HK-2 (cell line): Measurements from ENCODE around the gene ABCA9.
"Not testable (repeated sequence)": the region's sequence is repeated elsewhere in the genome, so short reads cannot be mapped to it uniquely, and the experiment has no call there.

Experiments
- DNase-seq: peaks from one replicate; pipeline ENCODE4 v3.0.0-alpha.2; 2018; ENCODE audit not compliant: unreplicated experiment

Gene ABCA9

DNA sequence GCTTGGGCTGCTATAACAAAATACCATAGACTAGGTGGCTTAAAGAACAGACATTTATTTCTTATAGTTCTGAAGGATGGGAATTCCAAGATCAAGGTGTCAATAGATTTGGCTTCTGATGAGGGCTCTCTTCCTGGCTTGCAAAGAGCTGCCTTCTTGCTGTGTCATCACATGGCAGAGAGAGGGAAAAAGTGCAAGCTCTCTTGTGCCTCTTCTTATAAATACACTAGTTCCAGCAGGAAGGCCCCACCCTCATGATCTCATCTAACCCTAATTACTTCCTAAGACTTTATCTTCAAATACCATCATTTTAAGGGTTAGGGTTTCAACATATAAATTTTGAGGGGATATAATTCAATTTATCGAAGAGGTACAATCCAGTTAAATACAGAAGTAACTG, 30.6 kb downstream of the ABCA9 start:
- no peak for DNase-seq

DNA sequence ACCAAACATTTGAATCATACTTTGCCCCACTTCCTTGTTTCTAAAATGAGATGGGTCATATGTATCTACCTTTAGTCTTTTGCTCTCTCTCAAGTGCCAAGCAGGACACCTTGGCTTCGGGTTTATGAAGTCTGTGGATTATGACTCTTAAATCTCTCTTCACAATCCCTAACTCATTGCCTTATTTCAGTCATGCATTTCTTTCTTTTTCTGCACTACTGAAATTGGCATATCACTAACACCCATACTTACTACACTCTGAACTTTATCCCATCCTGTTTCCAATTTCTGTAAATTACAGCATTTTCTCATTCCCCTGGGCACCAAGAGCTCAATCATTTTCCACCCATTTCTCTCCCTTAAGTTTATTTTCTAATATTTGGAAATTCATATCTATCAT, 42.0 kb downstream of the ABCA9 start:
- no peak for DNase-seq

DNA sequence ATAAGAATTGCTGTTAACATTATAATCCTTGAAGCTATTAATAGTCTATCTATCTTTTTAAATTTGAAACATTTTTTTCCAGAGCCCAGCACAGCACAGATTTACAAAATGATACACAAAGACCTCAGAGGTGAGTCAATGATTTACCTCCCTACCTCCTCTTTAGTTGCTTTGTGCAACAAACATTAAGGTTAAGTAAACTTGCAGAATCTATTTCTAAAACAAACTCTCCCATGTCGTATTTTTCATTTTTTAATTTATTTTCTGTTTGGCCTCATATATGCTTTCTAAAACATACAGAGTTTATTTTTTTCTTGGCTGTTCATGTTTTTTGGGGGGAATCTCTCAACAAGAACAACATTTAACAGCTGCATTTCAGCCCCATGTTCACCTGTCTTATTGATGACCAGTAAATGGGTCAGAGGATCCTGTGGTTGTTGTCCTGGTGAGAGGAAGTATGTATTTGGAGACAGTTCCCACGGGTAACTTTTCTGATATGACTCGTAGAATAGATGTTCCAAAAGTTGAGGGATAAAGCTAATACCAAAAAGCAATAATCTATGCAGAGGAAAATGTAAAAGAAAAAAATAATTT, 42.6 kb downstream of the ABCA9 start:
- DNase-seq: no peak

DNA sequence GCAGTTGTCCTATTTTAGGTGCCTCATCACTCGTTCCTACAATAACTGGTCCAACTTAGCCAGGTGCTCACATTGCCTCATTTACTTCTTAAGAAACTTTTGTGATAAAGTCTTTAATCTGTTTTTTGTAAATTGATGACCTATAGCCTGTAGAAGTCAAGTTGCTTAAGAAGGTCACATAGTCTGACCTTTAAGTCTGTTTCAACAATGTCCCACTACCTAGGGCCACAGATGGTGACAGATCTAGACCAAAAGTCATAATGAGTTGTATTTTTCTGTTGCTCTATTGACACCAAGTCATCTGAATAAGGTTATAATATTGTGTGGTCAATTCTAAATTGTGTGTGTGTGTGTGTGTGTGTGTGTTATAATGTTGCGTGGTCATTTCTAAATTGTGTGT, 45.1 kb downstream of the ABCA9 start:
- no peak for DNase-seq

DNA sequence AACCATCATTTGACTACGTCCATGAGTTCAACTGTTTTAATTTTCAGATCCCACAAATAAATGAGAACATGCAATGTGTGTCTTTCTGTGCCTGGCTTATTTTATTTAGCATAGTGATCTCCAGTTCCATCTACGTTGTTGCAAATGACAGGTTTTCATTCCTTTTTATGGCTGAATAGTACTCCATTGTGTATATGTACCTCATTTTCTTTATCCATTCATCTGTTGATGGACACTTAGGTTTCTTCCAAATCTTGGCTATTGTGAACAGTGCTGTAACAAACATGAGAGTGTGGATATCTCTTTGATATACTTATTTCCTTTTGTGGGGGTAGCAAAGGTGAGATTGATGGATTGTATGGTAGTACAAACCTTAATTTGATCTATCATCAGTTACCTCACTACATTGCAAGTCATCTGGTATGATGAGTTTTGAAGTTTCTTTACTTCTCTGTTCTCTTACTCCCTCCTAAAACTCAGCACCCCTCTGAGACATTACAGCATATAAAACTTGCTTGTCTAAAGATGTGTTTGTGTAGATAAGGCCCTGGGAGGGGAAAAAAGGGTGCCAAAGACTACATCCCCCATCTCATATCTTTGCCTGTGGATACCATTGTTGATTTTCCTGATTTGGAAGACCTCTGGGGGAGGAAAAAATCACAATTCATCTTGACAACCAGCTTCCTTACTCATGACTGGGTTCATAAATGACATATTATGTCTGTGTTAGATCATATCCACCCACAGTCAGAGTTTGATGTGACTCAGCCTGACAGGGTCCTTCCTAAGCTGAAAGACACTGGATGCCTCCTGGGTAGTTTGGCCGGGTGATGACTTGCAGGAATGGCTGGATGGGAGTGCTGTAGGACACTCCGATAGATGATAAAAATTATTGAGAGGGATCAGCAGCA, 47.6 kb downstream of the ABCA9 start:
- no peak for DNase-seq

DNA sequence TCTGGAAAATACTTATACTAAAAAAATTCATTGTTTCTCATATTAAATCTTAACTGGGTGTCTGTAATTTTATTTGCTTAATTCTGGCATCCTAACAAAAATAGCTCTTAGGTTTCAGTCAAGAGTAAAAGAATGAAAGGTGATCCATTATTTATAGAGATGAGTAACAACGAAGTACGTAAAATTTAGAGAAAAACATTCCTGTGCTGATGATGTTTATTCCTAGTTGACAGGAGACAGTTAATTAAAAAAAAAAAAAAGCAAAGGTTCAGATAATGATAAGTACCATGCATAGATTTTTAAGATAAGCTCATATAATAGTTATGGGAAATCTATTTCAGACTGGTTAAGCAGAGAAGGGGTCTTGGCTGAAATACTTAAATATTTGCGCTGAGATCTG, 50.8 kb downstream of the ABCA9 start:
- no peak for DNase-seq

DNA sequence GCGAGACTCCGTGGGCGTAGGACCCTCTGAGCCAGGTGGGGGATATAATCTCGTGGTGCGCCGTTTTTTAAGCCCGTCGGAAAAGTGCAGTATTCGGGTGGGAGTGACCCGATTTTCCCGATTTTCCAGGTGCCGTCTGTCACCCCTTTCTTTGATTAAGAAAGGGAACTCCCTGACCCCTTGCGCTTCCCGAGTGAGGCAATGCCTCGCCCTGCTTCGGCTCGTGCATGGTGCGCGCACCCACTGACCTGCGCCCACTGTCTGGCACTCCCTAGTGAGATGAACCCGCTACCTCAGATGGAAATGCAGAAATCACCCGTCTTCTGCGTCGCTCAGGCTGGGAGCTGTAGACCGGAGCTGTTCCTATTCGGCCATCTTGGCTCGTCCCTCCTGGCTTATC, 56.0 kb downstream of the ABCA9 start:
- DNase-seq: not testable (repeated sequence)

DNA sequence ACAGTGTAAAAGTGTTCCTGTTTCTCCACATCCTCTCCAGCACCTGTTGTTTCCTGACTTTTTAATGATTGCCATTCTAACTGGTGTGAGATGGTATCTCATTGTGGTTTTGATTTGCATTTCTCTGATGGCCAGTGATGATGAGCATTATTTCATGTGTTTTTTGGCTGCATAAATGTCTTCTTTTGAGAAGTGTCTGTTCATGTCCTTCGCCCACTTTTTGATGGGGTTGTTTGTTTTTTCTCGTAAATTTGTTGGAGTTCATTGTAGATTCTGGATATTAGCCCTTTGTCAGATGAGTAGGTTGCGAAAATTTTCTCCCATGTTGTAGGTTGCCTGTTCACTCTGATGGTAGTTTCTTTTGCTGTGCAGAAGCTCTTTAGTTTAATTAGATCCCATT, 61.0 kb downstream of the ABCA9 start:
- not testable (repeated sequence) for DNase-seq

DNA sequence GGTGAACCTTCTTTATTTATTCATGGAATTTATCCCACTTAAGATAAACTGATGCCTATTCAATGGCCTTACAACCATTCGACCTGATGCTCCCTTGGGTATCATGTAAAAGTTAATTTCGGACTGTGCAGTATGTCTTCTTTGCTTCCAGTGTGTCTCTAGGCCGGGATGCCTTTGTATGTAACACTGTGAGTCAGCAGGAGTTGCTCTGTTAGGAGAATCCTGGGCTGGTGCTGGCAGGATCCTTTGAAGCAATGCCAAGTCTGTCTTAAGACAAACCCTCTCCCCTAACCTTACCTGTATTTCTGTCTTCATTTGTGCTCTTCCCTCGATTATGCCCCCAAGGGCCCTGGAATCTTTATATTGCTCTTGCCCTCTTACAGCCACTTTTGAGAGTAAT, 67.6 kb downstream of the ABCA9 start:
- no peak for DNase-seq

DNA sequence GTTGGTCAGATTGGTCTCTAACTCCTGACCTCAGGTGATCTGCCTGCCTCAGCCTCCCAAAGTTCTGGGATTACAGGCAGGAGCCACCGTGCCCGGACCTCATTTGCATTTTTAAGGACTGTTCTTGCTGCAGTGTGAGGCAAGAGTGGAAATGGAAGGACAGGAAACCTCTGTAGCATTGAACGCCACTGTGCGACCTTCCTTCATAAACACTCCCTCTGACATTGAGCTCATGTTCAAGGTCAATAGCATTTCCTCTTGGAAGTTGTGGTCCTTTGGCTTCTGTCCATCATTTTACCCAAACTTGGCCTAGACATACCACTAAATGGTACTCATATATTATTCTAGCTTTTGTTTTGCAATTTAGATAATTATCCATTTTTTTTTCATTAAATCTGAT, 72.8 kb downstream of the ABCA9 start:
- DNase-seq: no peak

DNA sequence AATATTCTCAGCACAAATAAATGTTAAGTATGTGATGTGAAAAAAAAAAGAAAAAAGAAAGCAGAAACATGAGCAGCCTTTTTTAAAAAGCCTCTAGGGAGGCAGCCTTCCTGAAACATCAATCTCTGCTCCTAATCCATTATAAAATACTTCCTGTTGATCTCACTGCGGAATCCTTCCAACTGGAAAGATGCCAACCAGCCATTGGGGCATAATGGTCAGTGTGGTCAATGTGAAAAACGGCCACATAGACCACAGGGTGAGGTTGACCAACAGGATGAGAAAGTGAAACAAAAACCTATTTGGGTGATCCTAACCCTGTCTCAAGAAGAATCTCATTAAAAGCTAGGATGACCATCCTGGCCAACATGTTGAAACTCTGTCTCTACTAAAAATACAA, 79.4 kb downstream of the ABCA9 start:
- peak; percentile 28 for DNase-seq

DNA sequence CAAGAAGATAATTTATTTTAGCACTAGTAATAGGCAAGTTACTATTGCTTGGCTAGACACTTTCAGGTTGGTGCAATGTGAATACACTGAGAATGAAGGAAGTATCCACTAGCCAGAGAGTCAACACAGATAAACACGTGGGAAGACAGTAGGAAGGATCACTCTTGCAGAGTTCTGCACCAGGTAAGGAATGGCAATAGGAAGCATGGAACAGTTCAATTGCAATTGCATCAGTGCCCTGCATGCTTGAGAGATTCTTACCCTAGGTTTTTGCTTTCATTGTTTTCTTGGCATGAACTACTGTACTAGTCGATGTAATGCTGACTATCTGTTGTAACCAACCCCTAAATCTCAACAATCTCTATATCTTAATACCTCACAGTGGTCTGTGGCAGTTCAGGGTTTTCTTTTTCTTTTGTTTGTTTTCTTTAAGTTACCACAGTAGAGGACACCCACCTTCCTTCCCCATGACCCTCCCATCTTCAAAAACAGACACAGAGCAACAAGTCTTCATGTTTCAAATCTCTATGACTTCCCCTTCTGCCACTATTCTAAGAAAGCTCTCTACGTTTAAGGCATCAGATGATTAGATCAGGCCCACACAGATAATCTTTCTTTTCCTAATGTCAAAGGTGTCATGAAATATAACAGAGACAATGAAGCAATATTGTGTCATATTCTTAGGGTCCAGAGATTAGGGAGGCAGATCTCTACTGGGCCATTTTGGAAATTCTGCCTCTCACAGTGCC, 87.5 kb downstream of the ABCA9 start:
- no peak for DNase-seq

DNA sequence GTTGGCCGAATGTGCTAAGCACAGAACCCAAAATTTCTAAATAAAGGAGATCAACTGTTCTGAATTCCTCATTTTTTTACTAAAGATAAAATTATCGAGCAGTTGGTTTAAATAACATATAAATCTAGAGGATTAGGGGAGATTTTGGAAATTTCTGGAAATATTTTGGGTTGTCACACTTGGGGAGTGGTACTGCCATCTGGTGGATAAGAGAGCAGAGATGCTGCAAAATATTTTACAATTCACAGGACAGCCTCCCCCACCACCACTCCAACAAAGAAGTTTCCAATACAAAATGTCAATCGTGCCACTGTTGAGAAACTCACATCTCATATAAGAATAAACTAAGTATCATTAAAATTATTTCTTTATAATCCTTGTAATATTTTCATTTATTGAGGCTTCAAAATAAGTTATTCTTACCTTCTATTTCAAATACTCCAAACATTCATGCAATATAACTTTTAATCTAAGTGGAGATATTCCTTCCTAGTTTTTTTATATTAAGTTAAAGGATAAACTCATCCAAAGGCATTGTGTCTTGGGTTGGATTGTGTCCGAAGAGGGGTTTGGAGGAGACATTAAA, 88.5 kb downstream of the ABCA9 start:
- no peak for DNase-seq

DNA sequence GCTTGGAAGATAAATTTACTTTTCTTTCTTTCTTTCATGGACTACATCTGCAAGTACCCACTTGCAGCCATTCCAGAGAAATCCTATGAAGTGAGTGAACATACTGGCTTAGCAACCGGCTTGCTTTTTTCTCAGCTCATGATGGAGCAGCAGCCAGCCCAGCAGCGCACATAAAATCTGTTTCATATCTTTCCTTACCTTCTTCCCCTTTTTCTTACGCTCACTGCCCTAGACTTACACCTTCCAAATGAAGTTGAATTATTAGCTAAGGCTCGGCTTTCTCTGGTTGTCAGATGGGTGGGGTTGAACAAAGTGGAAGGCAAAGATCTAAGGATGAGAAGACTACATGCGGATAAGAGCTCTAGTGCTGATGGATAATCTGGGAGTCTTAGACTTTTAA, 91.6 kb downstream of the ABCA9 start:
- no peak for DNase-seq

DNA sequence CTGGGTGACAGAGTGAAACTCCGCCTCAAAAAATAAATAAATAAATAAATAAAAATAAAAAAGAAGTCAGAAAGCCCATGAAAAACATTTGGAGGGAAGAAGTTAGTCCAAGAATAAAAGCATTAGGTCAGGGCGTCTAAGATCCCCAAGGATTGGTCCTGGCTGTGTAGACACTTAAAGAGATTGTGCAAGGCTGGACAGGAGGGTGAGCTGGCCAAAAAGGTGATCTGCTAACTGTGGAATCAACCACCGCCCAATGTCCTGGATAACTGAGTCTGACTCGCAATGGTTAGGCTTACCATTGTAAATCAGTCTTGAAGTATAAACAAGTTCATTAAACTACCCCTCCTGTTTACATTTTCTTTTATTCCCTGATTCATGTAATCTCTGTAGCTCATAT, 96.8 kb downstream of the ABCA9 start:
- no peak for DNase-seq

DNA sequence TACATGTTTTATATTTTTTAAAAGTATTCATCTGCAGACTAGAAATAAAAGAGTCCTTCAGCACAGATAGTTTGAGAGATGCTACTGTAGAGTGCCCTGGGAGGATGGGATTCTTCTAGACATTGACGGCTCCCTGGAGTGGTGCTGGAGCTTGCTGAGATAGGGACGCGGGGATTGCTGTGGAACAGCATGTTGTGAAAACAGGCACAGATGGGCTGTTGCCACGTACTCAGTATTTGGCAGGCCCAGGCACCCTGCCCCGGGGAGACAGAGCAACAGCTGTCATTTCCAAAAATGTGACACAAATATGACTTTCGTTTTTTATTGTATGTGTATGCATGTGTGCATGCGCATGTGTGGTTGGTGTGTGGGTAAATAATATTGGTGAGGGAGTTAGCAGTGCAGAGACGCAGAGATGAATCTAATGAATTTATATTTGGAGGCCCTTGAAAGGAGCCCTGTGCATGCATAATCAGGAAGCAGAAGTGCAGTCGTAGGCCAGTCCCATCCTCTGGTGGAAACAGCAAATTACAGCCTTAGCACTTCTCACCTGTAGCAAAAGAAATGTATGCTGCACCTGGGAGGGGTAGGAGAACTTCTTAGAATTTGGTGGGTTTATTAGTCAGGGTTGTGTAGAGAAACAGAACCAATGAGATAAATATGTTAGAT, 99.4 kb downstream of the ABCA9 start:
- no peak for DNase-seq

DNA sequence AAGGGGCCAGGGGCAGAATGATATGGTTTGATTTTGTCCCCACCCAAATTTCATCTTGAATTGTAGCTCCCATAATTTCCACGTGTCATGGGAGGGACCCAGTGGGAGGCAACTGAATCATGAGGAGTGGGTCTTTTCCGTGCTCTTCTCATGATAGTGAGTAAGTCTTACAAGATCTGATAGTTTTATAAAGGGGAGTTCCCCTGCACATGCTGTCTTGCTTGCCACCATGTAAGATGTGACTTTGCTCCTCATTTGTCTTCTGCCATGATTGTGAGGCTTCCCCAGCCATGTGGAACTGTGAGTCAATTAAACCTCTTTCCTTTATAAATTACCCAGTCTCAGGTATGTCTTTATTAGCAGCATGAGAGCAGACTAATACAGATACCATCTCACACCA, 101.6 kb downstream of the ABCA9 start:
- DNase-seq: not testable (repeated sequence)

DNA sequence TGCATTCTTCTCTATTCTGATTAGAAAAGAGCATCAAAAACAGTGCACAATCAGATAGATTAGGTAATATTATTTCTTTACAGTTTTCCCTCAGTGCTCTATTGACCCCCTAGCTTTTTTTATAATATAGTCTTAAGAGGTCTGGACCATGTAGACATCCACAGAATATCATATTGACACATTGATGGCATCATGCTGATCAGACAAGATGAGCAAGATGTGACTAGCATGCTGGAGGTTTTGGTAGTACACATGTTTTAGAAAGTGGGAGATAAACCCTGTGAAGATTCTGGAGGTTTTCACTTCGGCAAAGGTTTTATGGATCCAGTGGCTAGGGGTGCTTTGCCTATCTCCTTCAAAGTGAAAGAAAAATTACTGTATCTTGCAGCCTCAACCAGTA, 102.8 kb downstream of the ABCA9 start:
- DNase-seq: no peak

DNA sequence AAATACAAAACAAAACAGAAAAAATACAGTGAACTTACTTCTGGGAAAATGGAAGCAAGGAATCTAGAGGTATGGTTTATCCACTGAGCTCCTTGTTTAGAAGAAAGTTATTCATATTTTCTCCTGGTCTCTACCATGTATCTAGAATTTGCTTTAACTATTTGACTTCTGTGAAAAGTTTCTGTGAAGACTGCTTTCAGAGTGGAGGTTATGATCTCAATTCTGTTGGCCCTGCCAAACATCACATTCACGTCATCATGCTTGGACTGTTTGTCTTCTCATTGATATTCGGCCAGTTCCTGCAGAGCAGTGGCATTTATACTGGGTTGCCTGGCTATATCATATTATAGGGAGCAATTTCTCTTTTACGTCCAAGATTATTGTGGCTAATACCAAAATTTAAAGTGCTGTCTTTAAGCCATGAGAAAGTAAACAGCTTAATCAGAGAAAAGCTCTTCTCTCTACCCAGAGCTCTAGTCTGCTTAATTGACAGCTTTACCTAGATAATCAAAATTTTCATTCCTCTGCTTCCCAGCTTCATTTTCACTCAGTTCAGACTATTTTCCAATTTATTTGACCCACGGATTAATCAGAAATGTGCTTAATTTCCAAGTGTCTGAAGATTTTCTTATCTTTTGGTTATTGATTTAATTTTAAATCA, 105.4 kb downstream of the ABCA9 start, which contains the start of gene ABCA8:
Gene ABCA8, minus strand, starts transcription at position 212 of the 661 bp plus-strand sequence. CDS start 13,358 bp downstream, outside the sequence.
- DNase-seq: no peak

DNA sequence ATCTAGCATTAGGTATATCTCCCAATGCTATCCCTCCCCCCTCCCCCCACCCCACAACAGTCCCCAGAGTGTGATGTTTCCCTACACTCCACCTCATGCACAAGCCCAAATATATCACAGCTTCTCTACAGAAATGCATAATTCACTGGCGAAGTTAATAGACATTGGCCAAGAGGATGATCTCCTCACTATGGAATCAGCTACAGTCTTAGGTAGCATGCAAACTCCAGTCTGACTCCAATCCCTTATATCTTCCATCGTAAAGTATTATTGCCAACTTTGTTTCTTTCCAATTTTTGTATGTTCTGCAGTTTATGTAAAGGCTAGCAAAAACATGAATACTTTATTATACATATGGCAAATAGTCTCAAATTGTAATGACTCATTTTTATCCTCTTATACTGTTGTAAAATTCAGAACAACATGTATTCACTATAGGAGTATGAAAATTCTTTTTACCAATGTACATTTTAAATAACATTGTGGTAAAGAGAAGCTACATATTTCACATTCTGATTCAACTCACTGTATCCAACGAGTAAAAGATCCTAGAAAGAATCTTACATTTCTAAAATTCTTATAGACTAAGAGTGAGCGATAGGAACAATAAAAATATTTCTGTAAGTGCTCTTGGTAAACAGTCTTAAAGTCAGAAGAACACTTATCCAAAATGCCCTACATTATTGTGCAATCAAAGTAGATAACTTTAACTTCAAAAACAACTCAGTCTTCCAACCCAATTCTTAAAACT, 106.4 kb downstream of the ABCA9 start:
- DNase-seq: no peak
